HG03108 (cell line): ENCODE measurements around the gene ZNF600.
A peak's percentile ranks its signal among the peaks of the same experiment; 100 is the strongest.
"Not testable (repeated sequence)": the region's sequence is repeated elsewhere in the genome, so short reads cannot be mapped to it uniquely, and the experiment has no call there.

ENCODE experiments used
- ATAC-seq: cut with Tn5 transposase; IDR thresholded peaks from one replicate; pipeline ENCODE4 v1.9.1; 2021; ENCODE audit warnings: moderate library complexity; ENCODE audit not compliant: unreplicated experiment

The ZNF600 gene

GRCh38 chr19:52786464-52787354 lies at the start of gene ZNF600:
TSS of gene ZNF600 (minus strand) at chr19:52786791. CDS start at chr19:52778888, 7,903 bp downstream.
- peak; percentile 96 for ATAC-seq

- not testable (repeated sequence) for ATAC-seq
These were observed 47.7 kb upstream of the ZNF600 start for GRCh38 chr19:52834289-52834688.

GRCh38 chr19:52833541-52833940 lies 47.0 kb upstream of the ZNF600 start:
- not testable (repeated sequence) for ATAC-seq

- ATAC-seq, result not testable (repeated sequence)
These were observed 43.3 kb upstream of the ZNF600 start for GRCh38 chr19:52829866-52830265.

GRCh38 chr19:52825765-52826164 lies 39.2 kb upstream of the ZNF600 start:
- no peak for ATAC-seq

- ATAC-seq, result no peak
These were observed 37.1 kb upstream of the ZNF600 start for GRCh38 chr19:52823676-52824075.

GRCh38 chr19:52821204-52821960 lies 34.8 kb upstream of the ZNF600 start, which contains the start of gene ZNF28:
TSS of gene ZNF28 (minus strand) at chr19:52821633. CDS start at chr19:52817958, 3,675 bp downstream.
- peak; percentile 97 for ATAC-seq

GRCh38 chr19:52820472-52821203 lies 34.0 kb upstream of the ZNF600 start:
- ATAC-seq, result peak; percentile 29

GRCh38 chr19:52809801-52810200 lies 23.2 kb upstream of the ZNF600 start:
- no peak for ATAC-seq

GRCh38 chr19:52799950-52800640 lies 13.5 kb upstream of the ZNF600 start:
- not testable (repeated sequence) for ATAC-seq

GRCh38 chr19:52789440-52789839 lies 2.8 kb upstream of the ZNF600 start:
- no peak for ATAC-seq

GRCh38 chr19:52786078-52786463 lies 520 bp downstream of the ZNF600 start:
- no peak for ATAC-seq

GRCh38 chr19:52785506-52785905 lies 1.1 kb downstream of the ZNF600 start:
- ATAC-seq, result no peak

GRCh38 chr19:52782864-52783263 lies 3.7 kb downstream of the ZNF600 start:
- ATAC-seq, result not testable (repeated sequence)

- ATAC-seq, result no peak
These were observed 7.8 kb downstream of the ZNF600 start for GRCh38 chr19:52778811-52779210.

GRCh38 chr19:52756447-52756846 lies 30.1 kb downstream of the ZNF600 start:
- not testable (repeated sequence) for ATAC-seq

- ATAC-seq, result no peak
These were observed 36.8 kb downstream of the ZNF600 start for GRCh38 chr19:52749780-52750179.

- no peak for ATAC-seq
These were observed 38.1 kb downstream of the ZNF600 start for GRCh38 chr19:52748336-52748950.

GRCh38 chr19:52745919-52746318 lies 40.7 kb downstream of the ZNF600 start:
- not testable (repeated sequence) for ATAC-seq

GRCh38 chr19:52743091-52743490 lies 43.5 kb downstream of the ZNF600 start:
- no peak for ATAC-seq
